Stimulated activated CD4-positive, alpha-beta T cell treated with anti-CD3 and anti-CD28 coated beads, Interleukin-1b, Interleukin-23, amount 100 ng/mL, for 24 hours (primary cell): ENCODE results near the gene DPF1.
"Not testable (repeated sequence)": the region's sequence is repeated elsewhere in the genome, so short reads cannot be mapped to it uniquely, and the experiment has no call there.

ENCODE experiments used
- DNase-seq, 4 experiments: peaks; one replicate each; pipeline ENCODE4 v3.0.0-alpha.2; 2020; ENCODE audit warnings: low read depth in 4 of 4, low spot score in 1 of 4

Gene DPF1

GRCh38 chr19:38250821-38251563, 27.0 kb upstream of the DPF1 start:
- no peak for DNase-seq

- DNase-seq = no peak
Observed at GRCh38 chr19:38250428-38250820, 26.4 kb upstream of the DPF1 start.

GRCh38 chr19:38248421-38248820, 24.4 kb upstream of the DPF1 start:
- no peak for DNase-seq

GRCh38 chr19:38247734-38248268, 23.8 kb upstream of the DPF1 start:
- DNase-seq = no peak

GRCh38 chr19:38247126-38247525, 23.1 kb upstream of the DPF1 start:
- DNase-seq = no peak

GRCh38 chr19:38245826-38246498, 21.9 kb upstream of the DPF1 start:
- no peak for DNase-seq

GRCh38 chr19:38243279-38243673, 19.3 kb upstream of the DPF1 start:
- no peak for DNase-seq

- DNase-seq = no peak
Observed at GRCh38 chr19:38239816-38240215, 15.8 kb upstream of the DPF1 start.

- DNase-seq = no peak
Observed at GRCh38 chr19:38234615-38235014, 10.6 kb upstream of the DPF1 start.

GRCh38 chr19:38233740-38234251, 9.8 kb upstream of the DPF1 start:
- DNase-seq = peak; percentile 63 to 71 (median 66)

- no peak for DNase-seq
Observed at GRCh38 chr19:38231918-38232317, 7.9 kb upstream of the DPF1 start.

GRCh38 chr19:38230506-38231133, 6.6 kb upstream of the DPF1 start:
- DNase-seq = not testable (repeated sequence)

- DNase-seq = peak; percentile 25 to 74 (median 46)
Observed at GRCh38 chr19:38229585-38230073, 5.6 kb upstream of the DPF1 start.

- no peak for DNase-seq
Observed at GRCh38 chr19:38228491-38229439, 4.7 kb upstream of the DPF1 start.

- no peak for DNase-seq
Observed at GRCh38 chr19:38228005-38228377, 4.0 kb upstream of the DPF1 start.

GRCh38 chr19:38227287-38228004, 3.4 kb upstream of the DPF1 start:
- no peak for DNase-seq

- DNase-seq = not testable (repeated sequence)
Observed at GRCh38 chr19:38224863-38225218, 819 bp upstream of the DPF1 start.

GRCh38 chr19:38223617-38224013, 407 bp downstream of the DPF1 start:
- DNase-seq = no peak

GRCh38 chr19:38223119-38223523, 901 bp downstream of the DPF1 start:
- no peak for DNase-seq
